ENCODE data around the gene NXNL2.

NXNL2 gene

DNA sequence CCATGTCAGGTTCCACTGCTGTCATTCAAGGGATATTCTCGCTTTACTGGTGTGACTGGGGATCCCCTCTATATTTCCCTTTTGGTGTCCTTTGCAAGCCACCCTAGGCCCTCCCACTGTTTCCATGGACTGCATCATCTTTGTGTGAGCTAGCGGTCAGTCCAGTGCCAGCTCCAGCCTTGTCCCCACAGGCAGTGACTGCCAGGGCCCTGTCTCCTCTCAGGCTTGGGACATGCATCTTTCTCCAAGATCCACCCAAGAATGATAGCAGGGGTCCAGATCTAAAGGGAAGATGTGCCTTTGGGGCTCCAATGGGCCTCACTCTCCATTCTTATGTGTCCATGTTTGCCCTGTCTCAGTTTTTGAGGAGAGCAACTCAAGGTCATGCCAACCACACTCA lies 37.8 kb upstream of the NXNL2 start:
- Histone ChIP-seq H3K36me3 (ENCODE audit: low read length) (no peaks in the 10 kb centered on the region), H3K27me3 (ENCODE audit: low read length) (no peaks in the 10 kb centered on the region), H3F3A (ENCODE audit: insufficient read depth) (no peaks in the 10 kb centered on the region), H4K20me1 (ENCODE audit: low read depth, low read length) (no peaks in the 10 kb centered on the region), H3K9ac (ENCODE audit: low read length) (no peak overlapping the region), H3K27ac (ENCODE audit: low read depth, low read length) (no peak overlapping the region), H3K9me3 (ENCODE audit: insufficient read depth, low read length) (no peaks in the 10 kb centered on the region), H3K4me2 (ENCODE audit: low read depth, low read length, poor library complexity, severe bottlenecking) (no peak overlapping the region), H2AFZ (ENCODE audit: low read depth, low read length, severe bottlenecking) (no peak overlapping the region), H3K79me2 (ENCODE audit: insufficient read depth, low read length) (no peaks in the 10 kb centered on the region), H3K9me2 (replicated peaks; ENCODE audit: insufficient read depth, low read length) (no peaks in the 10 kb centered on the region), H3K4me3 (ENCODE audit: insufficient read depth, low read length, poor library complexity, severe bottlenecking) (no peak overlapping the region)
- TF ChIP-seq, protein P1, sequence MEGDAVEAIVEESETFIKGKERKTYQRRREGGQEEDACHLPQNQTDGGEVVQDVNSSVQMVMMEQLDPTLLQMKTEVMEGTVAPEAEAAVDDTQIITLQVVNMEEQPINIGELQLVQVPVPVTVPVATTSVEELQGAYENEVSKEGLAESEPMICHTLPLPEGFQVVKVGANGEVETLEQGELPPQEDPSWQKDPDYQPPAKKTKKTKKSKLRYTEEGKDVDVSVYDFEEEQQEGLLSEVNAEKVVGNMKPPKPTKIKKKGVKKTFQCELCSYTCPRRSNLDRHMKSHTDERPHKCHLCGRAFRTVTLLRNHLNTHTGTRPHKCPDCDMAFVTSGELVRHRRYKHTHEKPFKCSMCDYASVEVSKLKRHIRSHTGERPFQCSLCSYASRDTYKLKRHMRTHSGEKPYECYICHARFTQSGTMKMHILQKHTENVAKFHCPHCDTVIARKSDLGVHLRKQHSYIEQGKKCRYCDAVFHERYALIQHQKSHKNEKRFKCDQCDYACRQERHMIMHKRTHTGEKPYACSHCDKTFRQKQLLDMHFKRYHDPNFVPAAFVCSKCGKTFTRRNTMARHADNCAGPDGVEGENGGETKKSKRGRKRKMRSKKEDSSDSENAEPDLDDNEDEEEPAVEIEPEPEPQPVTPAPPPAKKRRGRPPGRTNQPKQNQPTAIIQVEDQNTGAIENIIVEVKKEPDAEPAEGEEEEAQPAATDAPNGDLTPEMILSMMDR (IDR thresholded peaks at IDR 0.05; ENCODE audit: insufficient read depth, low read length, poor library complexity, severe bottlenecking) = no peak
- TF ChIP-seq EZH2phosphoT487 (conservative IDR thresholded peaks at IDR 0.05; ENCODE audit: low read length) = no peak

DNA sequence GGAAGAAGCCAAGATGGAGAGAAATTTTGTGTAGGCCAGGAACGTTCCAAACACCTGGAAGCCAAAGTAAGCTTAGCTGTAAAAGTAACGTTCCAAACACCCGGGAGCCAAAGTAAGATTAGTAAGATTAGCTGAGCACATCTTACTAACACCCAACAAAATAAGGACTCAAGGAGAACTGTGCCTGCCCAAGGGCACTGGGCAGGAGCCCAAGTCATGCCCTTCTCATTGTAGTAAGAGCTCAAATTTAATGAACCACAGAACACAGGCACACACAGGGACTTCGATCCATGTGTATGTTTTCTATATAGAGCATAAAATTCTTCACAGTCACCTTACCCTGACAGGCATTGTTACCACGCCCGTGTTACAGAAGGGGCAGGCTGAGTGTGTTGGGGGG lies 36.1 kb upstream of the NXNL2 start:
- H3K9me2 ChIP-seq (replicated peaks; ENCODE audit: insufficient read depth, low read length) = no peaks in the 10 kb centered on the region
- no peak overlapping the region for H3K4me2 ChIP-seq (ENCODE audit: low read depth, low read length, poor library complexity, severe bottlenecking)
- H4K20me1 ChIP-seq (ENCODE audit: low read depth, low read length) = no peaks in the 10 kb centered on the region
- no peaks in the 10 kb centered on the region for H3K79me2 ChIP-seq (ENCODE audit: insufficient read depth, low read length)
- no peaks in the 10 kb centered on the region for H3K36me3 ChIP-seq (ENCODE audit: low read length)
- H3K27me3 ChIP-seq (ENCODE audit: low read length) = no peaks in the 10 kb centered on the region
- H3K27ac ChIP-seq (ENCODE audit: low read depth, low read length) = no peak overlapping the region
- H2AFZ ChIP-seq (ENCODE audit: low read depth, low read length, severe bottlenecking) = no peak overlapping the region
- TF ChIP-seq, protein P1 (IDR thresholded peaks at IDR 0.05; ENCODE audit: insufficient read depth, low read length, poor library complexity, severe bottlenecking) = no peak
- no peak for TF ChIP-seq EZH2phosphoT487 (conservative IDR thresholded peaks at IDR 0.05; ENCODE audit: low read length)
- no peaks in the 10 kb centered on the region for H3K9me3 ChIP-seq (ENCODE audit: insufficient read depth, low read length)
- H3K9ac ChIP-seq (ENCODE audit: low read length) = no peak overlapping the region
- no peaks in the 10 kb centered on the region for H3F3A ChIP-seq (ENCODE audit: insufficient read depth)
- no peak overlapping the region for H3K4me3 ChIP-seq (ENCODE audit: insufficient read depth, low read length, poor library complexity, severe bottlenecking)

DNA sequence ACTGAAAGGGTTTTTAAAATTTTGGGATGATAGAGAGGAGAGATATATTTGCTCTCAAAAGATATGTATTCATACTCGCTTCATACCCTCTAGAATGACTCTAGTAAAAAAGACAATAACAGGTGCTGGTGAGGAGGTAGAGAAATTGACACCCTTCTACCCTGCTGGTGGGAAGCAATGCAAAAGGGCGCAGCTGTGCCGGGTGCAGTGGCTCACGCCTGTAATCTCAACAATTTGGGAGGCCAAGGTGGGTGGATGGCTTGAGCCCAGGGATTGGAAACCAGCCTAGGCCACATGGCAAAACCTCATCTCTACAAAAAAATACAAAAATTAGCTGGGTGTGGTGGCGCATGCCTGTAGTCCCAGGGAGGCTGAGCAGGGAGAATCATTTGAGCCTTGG lies 33.9 kb upstream of the NXNL2 start:
- H3F3A ChIP-seq (ENCODE audit: insufficient read depth) = no peaks in the 10 kb centered on the region
- no peaks in the 10 kb centered on the region for H3K79me2 ChIP-seq (ENCODE audit: insufficient read depth, low read length)
- no peak overlapping the region for H3K4me3 ChIP-seq (ENCODE audit: insufficient read depth, low read length, poor library complexity, severe bottlenecking)
- no peak overlapping the region for H3K4me2 ChIP-seq (ENCODE audit: low read depth, low read length, poor library complexity, severe bottlenecking)
- no peaks in the 10 kb centered on the region for H3K9me3 ChIP-seq (ENCODE audit: insufficient read depth, low read length)
- H3K9ac ChIP-seq (ENCODE audit: low read length) = no peak overlapping the region
- no peaks in the 10 kb centered on the region for H3K36me3 ChIP-seq (ENCODE audit: low read length)
- H4K20me1 ChIP-seq (ENCODE audit: low read depth, low read length) = no peaks in the 10 kb centered on the region
- no peaks in the 10 kb centered on the region for H3K27me3 ChIP-seq (ENCODE audit: low read length)
- H3K9me2 ChIP-seq (replicated peaks; ENCODE audit: insufficient read depth, low read length) = no peaks in the 10 kb centered on the region
- H3K27ac ChIP-seq (ENCODE audit: low read depth, low read length) = no peak overlapping the region
- no peak overlapping the region for H2AFZ ChIP-seq (ENCODE audit: low read depth, low read length, severe bottlenecking)
- TF ChIP-seq, protein P1 (IDR thresholded peaks at IDR 0.05; ENCODE audit: insufficient read depth, low read length, poor library complexity, severe bottlenecking) = no peak
- no peak for TF ChIP-seq EZH2phosphoT487 (conservative IDR thresholded peaks at IDR 0.05; ENCODE audit: low read length)
